Stimulated activated CD4-positive, alpha-beta T cell treated with anti-CD3 and anti-CD28 coated beads, Interleukin-4, amount 100 ng/mL, for 4 hours (primary cell): Measurements from ENCODE around the gene TTLL6.
"Not testable (repeated sequence)": the region's sequence is repeated elsewhere in the genome, so short reads cannot be mapped to it uniquely, and the experiment has no call there.

Experiments
- DNase-seq, 2 experiments: peaks; one replicate each; pipeline ENCODE4 v3.0.0-alpha.2; 2020

Gene TTLL6

GRCh38 chr17:48814504-48814903, 2.5 kb downstream of the TTLL6 start:
- DNase-seq: peak; percentile 44 to 52

GRCh38 chr17:48812001-48812400, 5.0 kb downstream of the TTLL6 start:
- no peak for DNase-seq

- no peak for DNase-seq
Observed at GRCh38 chr17:48809182-48809581, 7.8 kb downstream of the TTLL6 start.

GRCh38 chr17:48804936-48805411, 12.1 kb downstream of the TTLL6 start:
- DNase-seq: peak; percentile 56 to 68

- no peak for DNase-seq
Observed at GRCh38 chr17:48800626-48801217, 16.3 kb downstream of the TTLL6 start.

GRCh38 chr17:48799069-48799723, 17.8 kb downstream of the TTLL6 start:
- DNase-seq: no peak

GRCh38 chr17:48796163-48796522, 20.9 kb downstream of the TTLL6 start:
- DNase-seq: not testable (repeated sequence)

GRCh38 chr17:48795444-48796162, 21.4 kb downstream of the TTLL6 start:
- no peak for DNase-seq

- DNase-seq: no peak
Observed at GRCh38 chr17:48792033-48792798, 24.8 kb downstream of the TTLL6 start.

GRCh38 chr17:48791128-48792032, 25.6 kb downstream of the TTLL6 start:
- peak; percentile 7 to 17 for DNase-seq

- DNase-seq: no peak
Observed at GRCh38 chr17:48790607-48791127, 26.4 kb downstream of the TTLL6 start.

GRCh38 chr17:48787828-48788227, 29.2 kb downstream of the TTLL6 start:
- DNase-seq: no peak

GRCh38 chr17:48779421-48779820, 37.6 kb downstream of the TTLL6 start:
- DNase-seq: no peak

- no peak for DNase-seq
Observed at GRCh38 chr17:48776602-48777001, 40.4 kb downstream of the TTLL6 start.

- DNase-seq: no peak
Observed at GRCh38 chr17:48773245-48773644, 43.8 kb downstream of the TTLL6 start.

- DNase-seq: no peak
Observed at GRCh38 chr17:48770954-48771353, 46.1 kb downstream of the TTLL6 start.

GRCh38 chr17:48769009-48769675, 47.9 kb downstream of the TTLL6 start:
- DNase-seq: no peak

GRCh38 chr17:48767263-48767774, 49.7 kb downstream of the TTLL6 start:
- no peak for DNase-seq

- DNase-seq: no peak
Observed at GRCh38 chr17:48761114-48761513, 55.9 kb downstream of the TTLL6 start.

- DNase-seq: no peak
Observed at GRCh38 chr17:48760411-48760810, 56.6 kb downstream of the TTLL6 start.

GRCh38 chr17:48759288-48759687, 57.7 kb downstream of the TTLL6 start:
- no peak for DNase-seq
